Measurements from ENCODE around the gene NLGN1. TPM values are rescaled to one million over a fixed set of nuclear protein-coding genes. Genes with fewer than 3 reads are reported as not detected.

NLGN1 gene
- polyA plus RNA-seq, 6 donors from 2014 or later: not detected

DNA sequence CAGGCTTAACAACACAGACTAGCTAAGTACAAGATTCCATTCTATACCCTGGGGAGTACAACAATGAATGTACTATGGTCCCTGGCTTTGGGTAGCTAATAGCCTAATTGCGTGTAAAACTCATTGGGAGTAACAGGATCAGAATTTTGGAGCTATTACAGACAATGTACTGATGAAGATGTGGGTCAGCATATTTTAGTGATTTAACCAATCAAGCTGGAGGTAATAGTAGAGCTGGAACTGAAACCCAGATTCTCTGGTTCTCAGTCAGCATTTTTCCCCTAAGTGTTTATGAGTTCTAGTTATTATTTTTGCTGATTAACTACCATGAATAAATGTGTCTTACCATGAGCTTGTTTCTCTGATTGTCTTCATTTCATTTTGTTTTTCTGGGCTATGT lies 578.7 kb downstream of the NLGN1 start:
- ATAC-seq (ENCODE audit: low read depth in 2 of 2): no peak

DNA sequence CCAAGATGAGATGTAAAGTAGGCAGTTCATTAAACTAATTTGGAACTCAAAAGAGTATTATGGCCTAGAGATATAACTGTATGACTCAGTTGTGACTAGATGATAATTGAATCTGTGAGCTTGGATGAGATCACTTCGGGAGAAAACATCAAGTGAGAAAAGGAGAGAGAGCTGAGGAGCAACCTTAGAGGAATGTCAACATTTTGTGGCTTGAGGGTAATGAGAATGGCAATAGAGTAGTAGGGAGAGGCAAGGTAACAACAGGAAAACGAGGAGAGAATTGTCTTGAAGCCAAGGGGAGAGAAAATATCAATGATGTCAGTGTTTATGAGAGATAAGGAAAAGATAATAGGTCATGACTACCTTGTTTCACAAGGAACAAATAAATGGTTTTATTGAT lies 580.2 kb downstream of the NLGN1 start:
- no peaks in the 10 kb centered on the region for H3K27me3 Mint-ChIP-seq
- no peak for DNase-seq
- no peak for ATAC-seq (ENCODE audit: low read depth in 2 of 2)
- no peaks in the 10 kb centered on the region for H3K36me3 Mint-ChIP-seq
- no peaks in the 10 kb centered on the region for H3K9me3 Mint-ChIP-seq
- H3K4me1 Mint-ChIP-seq: no peaks in the 10 kb centered on the region
- no peak overlapping the region for H3K4me3 Mint-ChIP-seq
- no peak overlapping the region for H3K27ac Mint-ChIP-seq

More for the DNA sequence above, 578.7 kb downstream of the NLGN1 start:
- H3K4me3 Mint-ChIP-seq: no peak overlapping the region
- no peak for DNase-seq
- H3K9me3 Mint-ChIP-seq: peaks cover 0 to 4% (median 0%) of the 10 kb centered on the region in 7 donors
- H3K36me3 Mint-ChIP-seq: no peaks in the 10 kb centered on the region
- no peak overlapping the region for H3K27ac Mint-ChIP-seq
- H3K27me3 Mint-ChIP-seq: no peaks in the 10 kb centered on the region
- no peaks in the 10 kb centered on the region for H3K4me1 Mint-ChIP-seq

DNA sequence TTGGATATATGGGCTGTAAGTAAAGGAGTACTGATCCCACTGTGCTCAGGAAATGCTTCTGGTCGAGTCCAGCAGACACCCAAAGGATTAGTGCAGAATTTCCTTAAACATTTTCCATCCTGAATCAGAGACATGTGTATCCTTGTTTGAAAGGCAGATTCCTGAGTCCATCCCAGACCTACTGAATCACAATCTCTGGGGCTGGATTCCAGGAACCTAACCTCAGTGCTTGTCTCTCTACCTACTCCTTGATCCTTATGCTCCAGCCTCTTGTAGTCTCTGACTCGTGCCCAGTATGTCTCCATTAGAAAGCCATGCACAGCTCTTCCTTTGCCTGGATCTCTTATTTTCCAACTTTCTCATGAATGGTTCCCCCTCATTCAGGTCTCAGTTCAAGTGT lies 585.8 kb downstream of the NLGN1 start:
- Mint-ChIP-seq H3K27me3 (no peaks in the 10 kb centered on the region), H3K9me3 (peaks cover 0 to 5% (median 0%) of the 10 kb centered on the region in 7 donors), H3K4me1 (no peaks in the 10 kb centered on the region), H3K36me3 (no peaks in the 10 kb centered on the region), H3K27ac (no peak overlapping the region), H3K4me3 (no peak overlapping the region)
- ATAC-seq (ENCODE audit: low read depth in 2 of 2) (no peak), DNase-seq (no peak)

DNA sequence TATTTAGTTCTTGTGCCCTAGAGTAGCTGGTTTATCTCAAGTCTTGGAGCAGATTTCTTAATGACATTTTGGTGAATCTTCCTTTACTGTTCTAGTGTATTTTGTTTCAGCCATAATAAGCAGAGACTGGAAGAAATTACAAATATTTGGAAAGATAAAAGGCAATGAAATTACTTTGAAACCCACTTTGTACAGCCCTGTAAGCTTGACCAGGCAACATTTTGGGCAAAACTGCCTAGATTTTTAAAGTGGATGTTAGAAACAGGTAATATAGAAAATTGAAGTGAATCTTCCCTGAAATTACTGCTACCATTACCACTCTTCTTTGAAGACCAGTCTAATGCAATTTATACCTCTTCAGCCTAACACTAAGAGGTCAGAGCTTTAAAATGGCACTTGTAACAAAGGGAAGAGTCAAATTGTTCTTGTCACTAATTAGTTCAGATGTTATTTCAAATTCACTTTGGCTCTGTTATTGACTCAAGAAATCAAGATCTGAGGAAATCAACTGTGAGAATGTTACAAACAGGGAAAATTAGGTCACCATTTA lies 589.4 kb downstream of the NLGN1 start:
- ATAC-seq (ENCODE audit: low read depth in 2 of 2) (no peak), DNase-seq (no peak)
- no peaks in the 10 kb centered on the region for H3K36me3 Mint-ChIP-seq
- H3K9me3 Mint-ChIP-seq: peaks cover 0 to 5% (median 0%) of the 10 kb centered on the region in 7 donors
- H3K27ac Mint-ChIP-seq: no peak overlapping the region
- H3K4me3 Mint-ChIP-seq: no peak overlapping the region
- H3K4me1 Mint-ChIP-seq: no peaks in the 10 kb centered on the region
- H3K27me3 Mint-ChIP-seq: no peaks in the 10 kb centered on the region

DNA sequence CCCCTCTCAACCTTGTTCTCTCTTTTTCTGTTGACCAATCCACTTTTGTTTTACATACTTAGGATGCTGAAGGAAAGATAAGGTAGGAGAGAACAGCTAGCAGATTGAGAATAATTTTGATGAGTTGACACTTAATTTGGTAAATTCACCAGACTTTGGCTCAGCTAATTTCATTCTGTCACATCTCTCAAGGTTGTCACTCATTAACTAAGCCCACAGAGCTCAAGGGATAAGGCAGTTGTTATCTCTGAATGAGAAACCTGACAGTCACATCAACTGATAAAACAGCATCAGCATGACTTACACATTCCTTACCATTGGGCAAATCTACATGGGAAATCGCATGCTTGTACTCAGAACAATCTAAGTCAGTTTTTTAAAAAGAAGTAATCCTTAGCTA lies 591.4 kb downstream of the NLGN1 start:
- H3K4me1 Mint-ChIP-seq: no peaks in the 10 kb centered on the region
- ATAC-seq (ENCODE audit: low read depth in 2 of 2) (no peak), DNase-seq (no peak)
- H3K27ac Mint-ChIP-seq: no peak overlapping the region
- no peak overlapping the region for H3K4me3 Mint-ChIP-seq
- H3K36me3 Mint-ChIP-seq: no peaks in the 10 kb centered on the region
- H3K27me3 Mint-ChIP-seq: no peaks in the 10 kb centered on the region
- H3K9me3 Mint-ChIP-seq: peaks cover 0 to 3% (median 0%) of the 10 kb centered on the region in 7 donors

DNA sequence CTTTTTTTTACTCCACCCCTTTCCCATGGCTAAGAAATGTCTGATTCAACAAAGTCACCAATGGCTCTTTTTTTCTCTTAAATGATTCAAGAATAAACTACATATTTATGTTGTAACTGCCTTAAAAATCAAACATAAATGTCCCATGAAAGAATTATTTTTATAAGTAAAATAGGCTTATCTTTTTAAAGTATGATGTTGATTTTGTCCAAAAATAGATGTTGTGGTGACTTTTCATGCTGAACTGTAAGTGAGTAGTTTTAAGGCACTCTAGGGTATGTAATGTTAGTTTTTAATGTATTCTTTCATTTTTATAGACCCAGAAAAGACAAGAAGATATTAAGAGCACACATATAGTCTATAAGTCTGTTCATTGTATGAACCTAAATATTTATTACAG lies 594.9 kb downstream of the NLGN1 start:
- no peak overlapping the region for H3K4me3 Mint-ChIP-seq
- no peaks in the 10 kb centered on the region for H3K36me3 Mint-ChIP-seq
- H3K9me3 Mint-ChIP-seq: no peaks in the 10 kb centered on the region
- no peak for DNase-seq
- no peaks in the 10 kb centered on the region for H3K27me3 Mint-ChIP-seq
- H3K27ac Mint-ChIP-seq: no peak overlapping the region
- no peak for ATAC-seq (ENCODE audit: low read depth in 2 of 2)
- no peaks in the 10 kb centered on the region for H3K4me1 Mint-ChIP-seq

DNA sequence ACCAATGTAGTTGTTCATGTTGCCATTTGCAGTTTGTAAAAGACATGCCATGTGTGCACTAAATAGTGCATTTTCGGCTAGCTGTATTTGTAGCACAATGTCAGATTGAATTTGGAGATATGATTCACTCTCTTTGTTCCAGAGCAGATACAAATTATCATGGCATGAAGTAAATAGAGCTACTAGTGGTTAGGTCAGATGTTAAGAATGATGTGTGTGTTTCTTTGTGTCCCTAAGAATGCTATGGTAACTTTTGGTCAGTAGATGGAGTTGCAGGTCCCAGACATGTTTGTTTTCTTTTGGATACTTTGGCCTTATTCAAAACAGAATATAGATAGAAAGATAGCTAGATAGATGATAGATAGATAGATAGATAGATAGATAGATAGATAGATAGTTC lies 595.8 kb downstream of the NLGN1 start:
- no peaks in the 10 kb centered on the region for H3K27me3 Mint-ChIP-seq
- ATAC-seq (ENCODE audit: low read depth in 2 of 2) (no peak), DNase-seq (no peak)
- H3K4me3 Mint-ChIP-seq: no peak overlapping the region
- H3K9me3 Mint-ChIP-seq: no peaks in the 10 kb centered on the region
- no peaks in the 10 kb centered on the region for H3K4me1 Mint-ChIP-seq
- no peaks in the 10 kb centered on the region for H3K36me3 Mint-ChIP-seq
- H3K27ac Mint-ChIP-seq: no peak overlapping the region

DNA sequence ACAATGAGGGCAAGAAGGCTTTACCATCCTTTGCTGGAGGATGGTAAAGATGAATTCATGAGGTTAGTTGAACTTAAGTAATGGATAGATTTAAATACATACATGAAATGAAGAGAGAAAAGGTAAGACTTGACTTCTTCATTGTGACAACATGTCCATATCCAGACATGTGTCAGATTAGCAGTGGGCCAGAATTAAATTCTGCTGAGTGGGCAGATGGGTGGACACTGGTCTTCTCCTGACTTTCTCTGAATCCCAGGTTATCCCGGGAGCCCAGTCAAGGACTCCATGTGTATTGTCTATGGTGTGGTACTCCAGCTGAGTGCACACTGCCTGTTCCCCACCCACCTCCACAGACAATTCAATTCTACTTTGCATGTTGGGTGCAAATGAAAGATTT lies 603.1 kb downstream of the NLGN1 start:
- H3K9me3 Mint-ChIP-seq: peaks cover 0 to 4% (median 0%) of the 10 kb centered on the region in 7 donors
- no peaks in the 10 kb centered on the region for H3K36me3 Mint-ChIP-seq
- ATAC-seq (ENCODE audit: low read depth in 2 of 2) (no peak), DNase-seq (no peak)
- H3K27me3 Mint-ChIP-seq: no peaks in the 10 kb centered on the region
- H3K27ac Mint-ChIP-seq: no peak overlapping the region
- H3K4me3 Mint-ChIP-seq: no peak overlapping the region
- H3K4me1 Mint-ChIP-seq: no peaks in the 10 kb centered on the region

DNA sequence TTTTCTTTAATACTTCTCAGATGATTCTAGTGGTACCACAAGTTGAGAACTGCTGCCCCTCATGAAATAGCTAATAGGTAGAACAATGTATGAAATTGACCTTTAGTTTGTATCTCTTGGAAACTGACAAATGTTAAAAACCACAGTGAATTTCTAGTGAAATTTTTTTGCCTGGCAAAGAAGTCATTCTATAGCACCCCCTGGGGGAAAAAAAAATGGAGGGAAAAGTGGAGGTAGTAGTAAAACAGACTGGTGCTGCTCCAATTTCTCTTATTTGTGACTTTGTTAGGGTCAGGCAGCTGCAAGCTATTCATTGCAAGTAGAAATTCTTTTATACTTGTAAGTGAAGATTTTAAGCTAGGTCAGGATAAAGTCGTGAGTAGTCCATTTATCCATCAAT lies 605.0 kb downstream of the NLGN1 start:
- Mint-ChIP-seq H3K27me3 (no peaks in the 10 kb centered on the region), H3K36me3 (no peaks in the 10 kb centered on the region), H3K27ac (no peak overlapping the region), H3K9me3 (peaks cover 0 to 7% (median 0%) of the 10 kb centered on the region in 7 donors), H3K4me3 (no peak overlapping the region), H3K4me1 (no peaks in the 10 kb centered on the region)
- DNase-seq: no peak
- ATAC-seq (ENCODE audit: low read depth in 2 of 2): no peak

DNA sequence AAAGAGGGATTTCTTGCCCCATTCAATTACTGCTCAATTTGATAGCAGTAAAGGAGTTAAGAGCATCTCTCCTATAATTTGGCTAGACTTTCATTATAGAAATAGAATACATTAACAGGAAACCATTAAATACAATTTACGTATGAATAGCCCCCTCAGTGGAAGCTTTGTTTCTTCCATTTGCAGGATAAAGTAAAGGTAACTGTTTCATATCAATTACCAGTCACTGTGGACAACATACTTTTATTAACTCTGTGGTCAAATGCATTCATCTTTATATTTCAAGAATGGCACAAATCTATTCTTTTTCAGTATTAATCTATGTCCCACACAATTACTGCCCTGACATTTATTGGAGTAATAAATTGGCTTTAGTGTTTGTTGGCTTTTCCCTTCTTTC lies 613.4 kb downstream of the NLGN1 start:
- ATAC-seq (ENCODE audit: low read depth in 2 of 2) (no peak), DNase-seq (no peak)
- Mint-ChIP-seq H3K9me3 (peaks cover 0 to 6% (median 0%) of the 10 kb centered on the region in 7 donors), H3K36me3 (no peaks in the 10 kb centered on the region), H3K4me3 (no peak overlapping the region), H3K27me3 (no peaks in the 10 kb centered on the region), H3K27ac (no peak overlapping the region), H3K4me1 (no peaks in the 10 kb centered on the region)

DNA sequence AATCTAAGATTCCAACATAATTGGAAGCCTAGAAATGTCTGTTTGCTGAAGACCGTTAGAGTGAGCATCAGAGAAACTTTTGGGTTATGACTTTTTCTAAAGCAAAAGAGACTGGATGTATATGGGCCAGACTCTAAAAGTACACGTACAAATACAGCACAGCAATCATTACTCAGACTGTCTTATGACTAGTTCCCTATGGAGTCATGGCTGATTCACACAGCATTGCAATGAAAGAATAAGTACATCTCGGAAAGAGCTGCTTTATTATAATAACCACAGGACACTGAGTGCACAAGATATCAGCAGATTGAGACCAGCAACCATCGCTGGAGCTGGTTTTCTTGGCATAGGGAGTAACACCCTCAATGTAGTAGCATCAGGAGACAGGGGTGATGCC lies 618.6 kb downstream of the NLGN1 start:
- H3K27me3 Mint-ChIP-seq: no peaks in the 10 kb centered on the region
- no peak overlapping the region for H3K4me3 Mint-ChIP-seq
- peaks cover 0 to 17% (median 5%) of the 10 kb centered on the region in 7 donors for H3K9me3 Mint-ChIP-seq
- H3K4me1 Mint-ChIP-seq: no peaks in the 10 kb centered on the region
- no peaks in the 10 kb centered on the region for H3K36me3 Mint-ChIP-seq
- ATAC-seq (ENCODE audit: low read depth in 2 of 2) (no peak), DNase-seq (no peak)
- no peak overlapping the region for H3K27ac Mint-ChIP-seq

DNA sequence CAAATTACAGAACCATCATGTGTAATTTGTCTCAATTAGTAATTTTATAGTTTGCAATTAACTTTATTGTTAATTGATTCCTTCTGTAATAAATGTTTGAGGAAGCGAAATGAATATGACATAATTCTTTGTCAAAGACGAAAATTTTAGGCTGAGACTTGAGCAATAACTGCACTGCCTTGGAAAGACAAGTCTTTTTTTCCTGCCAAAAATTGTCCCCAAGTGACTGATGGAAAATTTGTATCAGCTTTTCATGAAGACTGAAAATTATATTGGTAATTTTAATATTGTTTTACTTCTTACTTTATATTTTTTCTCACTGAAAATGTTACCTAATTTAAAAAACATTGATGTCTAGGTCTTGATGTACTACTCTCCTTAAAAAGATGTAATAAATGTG lies 622.6 kb downstream of the NLGN1 start:
- DNase-seq (no peak), ATAC-seq (ENCODE audit: low read depth in 2 of 2) (no peak)
- H3K27ac Mint-ChIP-seq: no peak overlapping the region
- no peak overlapping the region for H3K4me3 Mint-ChIP-seq
- no peaks in the 10 kb centered on the region for H3K27me3 Mint-ChIP-seq
- peaks cover 0 to 17% (median 5%) of the 10 kb centered on the region in 7 donors for H3K9me3 Mint-ChIP-seq
- no peaks in the 10 kb centered on the region for H3K4me1 Mint-ChIP-seq
- H3K36me3 Mint-ChIP-seq: no peaks in the 10 kb centered on the region

DNA sequence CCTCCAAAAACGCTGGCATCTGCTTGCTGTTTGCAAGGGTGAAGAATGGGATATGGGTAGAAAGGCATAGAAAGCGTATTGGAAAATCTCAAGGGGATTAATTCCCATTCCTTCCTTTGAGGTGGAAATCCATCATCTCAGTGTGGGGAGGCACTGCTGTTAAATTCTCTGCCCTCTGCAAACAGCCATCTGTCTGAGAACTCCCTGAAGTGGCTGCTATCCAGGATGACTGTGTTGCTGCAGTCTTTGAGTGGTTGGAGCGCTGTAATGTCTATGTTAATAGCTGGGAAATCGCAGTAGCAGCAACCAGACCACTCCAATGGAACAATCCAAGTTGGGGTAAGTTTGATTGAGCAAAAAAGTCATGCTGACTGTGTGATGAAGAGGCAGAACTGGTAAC lies 625.9 kb downstream of the NLGN1 start:
- Mint-ChIP-seq H3K9me3 (peaks cover 5 to 17% (median 9%) of the 10 kb centered on the region in 7 donors), H3K4me3 (no peak overlapping the region), H3K27ac (no peak overlapping the region), H3K27me3 (no peaks in the 10 kb centered on the region), H3K4me1 (no peaks in the 10 kb centered on the region), H3K36me3 (peaks cover 0 to 8% of the 10 kb centered on the region in 2 donors)
- ATAC-seq (ENCODE audit: low read depth in 2 of 2) (no peak), DNase-seq (no peak)

DNA sequence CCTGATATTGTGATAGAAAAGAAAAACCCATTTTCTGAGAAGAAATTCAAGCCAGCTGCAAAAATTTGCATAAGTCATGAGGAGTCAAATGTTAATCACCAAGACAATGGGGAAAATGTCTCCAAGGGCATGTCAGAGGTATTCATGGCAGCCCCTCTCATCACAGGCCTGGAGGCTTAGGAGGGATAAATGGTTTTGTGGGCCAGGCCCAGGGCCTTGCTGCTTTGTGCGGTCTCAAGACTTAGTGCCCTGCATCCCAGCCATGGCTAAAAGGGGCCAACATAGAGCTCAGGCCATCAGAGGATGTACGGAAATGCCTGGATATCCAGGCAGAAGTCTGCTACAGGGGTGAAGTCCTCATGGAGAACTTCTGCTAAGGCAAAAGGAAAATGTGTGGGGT lies 631.1 kb downstream of the NLGN1 start:
- no peak overlapping the region for H3K4me3 Mint-ChIP-seq
- ATAC-seq (ENCODE audit: low read depth in 2 of 2): no peak
- H3K27me3 Mint-ChIP-seq: no peaks in the 10 kb centered on the region
- peaks cover 13 to 26% (median 20%) of the 10 kb centered on the region in 7 donors for H3K9me3 Mint-ChIP-seq
- no peaks in the 10 kb centered on the region for H3K4me1 Mint-ChIP-seq
- no peak overlapping the region for H3K27ac Mint-ChIP-seq
- no peak for DNase-seq
- H3K36me3 Mint-ChIP-seq: peaks cover 0 to 8% of the 10 kb centered on the region in 2 donors

DNA sequence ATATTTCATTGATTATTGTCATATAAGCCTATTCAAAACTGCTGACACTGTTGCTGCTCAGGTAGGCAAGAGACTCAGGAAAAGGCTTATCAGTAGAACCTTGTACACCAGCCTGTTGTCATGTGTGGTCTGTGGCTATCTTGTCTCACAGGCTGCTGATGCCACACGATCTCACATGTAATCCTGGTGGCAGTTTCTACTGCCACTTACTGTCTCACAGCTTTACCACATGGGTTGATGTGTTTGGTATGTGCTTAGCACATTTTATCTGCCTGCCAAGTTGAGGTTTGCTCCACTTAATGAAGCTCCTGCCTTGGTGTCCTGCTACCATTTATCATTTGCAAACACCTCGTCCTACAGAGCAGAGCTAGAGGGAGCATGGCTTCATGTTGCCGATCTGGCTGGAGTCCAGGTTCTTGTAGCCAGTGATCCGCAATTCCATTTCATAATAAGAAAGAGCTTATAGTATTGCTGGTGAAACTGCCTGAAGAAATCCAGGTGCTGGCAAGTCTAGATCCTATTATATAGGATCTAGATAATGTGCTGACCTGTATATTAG lies 637.9 kb downstream of the NLGN1 start:
- H3K4me1 Mint-ChIP-seq: no peaks in the 10 kb centered on the region
- no peak overlapping the region for H3K27ac Mint-ChIP-seq
- no peaks in the 10 kb centered on the region for H3K36me3 Mint-ChIP-seq
- no peak for DNase-seq
- no peak for ATAC-seq (ENCODE audit: low read depth in 2 of 2)
- no peaks in the 10 kb centered on the region for H3K27me3 Mint-ChIP-seq
- H3K4me3 Mint-ChIP-seq: no peak overlapping the region
- H3K9me3 Mint-ChIP-seq: peaks cover 0 to 24% (median 2%) of the 10 kb centered on the region in 7 donors
